Uterus (tissue), 4 donors: ENCODE results near the gene CTR9. TPM values are rescaled to one million over a fixed set of nuclear protein-coding genes. Genes with fewer than 3 reads are reported as not detected.

Source experiments
- DNase-seq, 2 donors: peaks; one replicate each; pipeline ENCODE4 v3.0.0-alpha.2; 2019 to 2020
- H3K27ac ChIP-seq, 2 donors: fragments of 200-600 bp; sonication (generic); 1 replicate in 1 of 2; 2 replicates in 1 of 2; pipeline ENCODE4 v1.5.1; 2016 to 2018
- H3K27me3 ChIP-seq, 2 donors: fragments of 200-600 bp; sonication (generic); one replicate each; pipeline ENCODE4 v1.5.1; 2018 to 2019; ENCODE audit warnings: control low read depth in 1 of 2
- H3K36me3 ChIP-seq, 2 donors: fragments of 200-600 bp; sonication (generic); one replicate each; pipeline ENCODE4 v1.5.1; 2019; ENCODE audit warnings: control low read depth in 1 of 2
- H3K4me1 ChIP-seq, 2 donors: fragments of 200-600 bp; sonication (generic); one replicate each; pipeline ENCODE4 v1.5.1; 2018 to 2019; ENCODE audit warnings: control low read depth in 1 of 2
- H3K4me3 ChIP-seq, 2 donors: fragments of 200-600 bp; sonication (generic); 1 replicate in 1 of 2; 2 replicates in 1 of 2; pipeline ENCODE4 v1.5.1; 2018 to 2019; ENCODE audit warnings: mild to moderate bottlenecking in 1 of 2
- H3K9me3 ChIP-seq, 2 donors: fragments of 200-600 bp; sonication (generic); one replicate each; pipeline ENCODE4 v1.5.1; 2019; ENCODE audit warnings: control low read depth in 1 of 2
- POLR2A ChIP-seq, 2 donors: fragments of 450-650 bp; IDR thresholded peaks; one replicate each; pipeline ENCODE4 v1.6.1; 2016; ENCODE audit warnings: antibody characterized with exemption in 2 of 2, mild to moderate bottlenecking in 1 of 2, moderate library complexity in 1 of 2
- intact Hi-C: fragments of 100-400 bp; cut with DNase I; formaldehyde crosslinking; loops from one replicate; pipeline ENCODE4 v1.15.1; 2023; ENCODE audit warnings: low total_unique reads
- total RNA-seq, 4 donors: library from RNA; depleted of rRNA in 3 of 4; stranded (reverse); fragments of >200 nt in 3 of 4; gene quantifications; one replicate each; pipeline versions ENCODE4 v1.1.0 to v1.2.4, GENCODE V29; 2014 to 2023
- TF ChIP-seq, protein P1 (sequence below), 4 experiments: fragments of 200-600 bp in 2 of 4; fragments of 450-650 bp in 2 of 4; sonication (generic) in 2 of 4; IDR thresholded peaks; one replicate each; pipeline ENCODE4 v1.5.1; 2016 to 2019; ENCODE audit warnings: antibody characterized with exemption in 4 of 4, mild to moderate bottlenecking in 2 of 4, moderate library complexity in 1 of 4
- donor health status: DM: yes; HTN: yes; CAD: no.

Gene CTR9
- total RNA-seq, 4 donors from 2014 or later: 22.0 to 48.6 (median 38.5) TPM

DNA sequence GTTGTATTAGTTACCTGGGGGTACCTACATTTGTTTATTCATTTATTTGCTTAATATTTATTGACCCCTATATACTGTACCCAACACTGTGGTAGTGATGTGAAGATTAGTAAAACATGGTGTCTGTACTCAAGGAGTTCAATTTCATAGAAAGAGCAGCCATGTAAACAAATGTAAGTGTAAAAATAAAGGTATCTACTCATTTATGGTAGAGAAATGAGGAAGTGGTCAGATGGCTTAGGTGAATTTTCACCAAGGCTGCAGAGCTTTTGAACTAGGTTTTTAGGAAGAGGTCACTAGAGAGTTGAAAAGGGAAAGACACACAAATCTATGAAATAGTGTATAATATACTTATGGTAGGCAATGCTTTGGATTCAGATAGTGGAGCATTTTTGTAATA, 11.1 kb downstream of the CTR9 start:
- no peaks in the 10 kb centered on the region for H3K27me3 ChIP-seq
- no peaks in the 10 kb centered on the region for H3K9me3 ChIP-seq
- TF ChIP-seq, protein P1, sequence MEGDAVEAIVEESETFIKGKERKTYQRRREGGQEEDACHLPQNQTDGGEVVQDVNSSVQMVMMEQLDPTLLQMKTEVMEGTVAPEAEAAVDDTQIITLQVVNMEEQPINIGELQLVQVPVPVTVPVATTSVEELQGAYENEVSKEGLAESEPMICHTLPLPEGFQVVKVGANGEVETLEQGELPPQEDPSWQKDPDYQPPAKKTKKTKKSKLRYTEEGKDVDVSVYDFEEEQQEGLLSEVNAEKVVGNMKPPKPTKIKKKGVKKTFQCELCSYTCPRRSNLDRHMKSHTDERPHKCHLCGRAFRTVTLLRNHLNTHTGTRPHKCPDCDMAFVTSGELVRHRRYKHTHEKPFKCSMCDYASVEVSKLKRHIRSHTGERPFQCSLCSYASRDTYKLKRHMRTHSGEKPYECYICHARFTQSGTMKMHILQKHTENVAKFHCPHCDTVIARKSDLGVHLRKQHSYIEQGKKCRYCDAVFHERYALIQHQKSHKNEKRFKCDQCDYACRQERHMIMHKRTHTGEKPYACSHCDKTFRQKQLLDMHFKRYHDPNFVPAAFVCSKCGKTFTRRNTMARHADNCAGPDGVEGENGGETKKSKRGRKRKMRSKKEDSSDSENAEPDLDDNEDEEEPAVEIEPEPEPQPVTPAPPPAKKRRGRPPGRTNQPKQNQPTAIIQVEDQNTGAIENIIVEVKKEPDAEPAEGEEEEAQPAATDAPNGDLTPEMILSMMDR (IDR thresholded peaks at IDR 0.05): no peak
- no peak for TF ChIP-seq POLR2A (IDR thresholded peaks at IDR 0.05)
- DNase-seq: no peak
- intact Hi-C loops: no loop called here
- H3K4me3 ChIP-seq: no peak overlapping the region
- no peaks in the 10 kb centered on the region for H3K4me1 ChIP-seq
- no peak overlapping the region for H3K27ac ChIP-seq
- H3K36me3 ChIP-seq: no peaks in the 10 kb centered on the region

DNA sequence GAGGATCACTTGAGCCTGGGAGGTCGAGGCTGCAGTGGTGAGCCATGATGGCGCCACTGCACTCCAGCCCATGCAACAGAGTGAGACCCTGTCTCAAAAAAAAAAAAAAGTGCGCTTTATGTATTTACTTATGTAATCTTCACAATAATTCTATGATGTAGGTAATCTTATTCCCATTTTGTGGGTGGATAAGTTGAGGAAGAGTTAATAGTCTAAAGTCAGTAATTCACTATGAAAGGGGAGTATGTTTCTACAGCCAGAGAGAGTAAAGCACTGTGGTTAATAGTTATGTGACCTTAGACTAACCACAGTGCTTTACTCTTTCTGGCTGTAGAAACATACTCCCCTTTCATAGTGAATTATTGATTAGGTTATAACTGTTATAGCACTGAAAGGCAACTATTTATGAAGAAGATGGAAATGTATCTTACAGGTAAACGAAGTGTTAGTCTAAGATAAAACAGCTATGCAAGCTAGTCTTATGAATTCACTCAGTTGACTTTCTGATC, 11.9 kb downstream of the CTR9 start:
- Histone ChIP-seq H3K9me3 (no peaks in the 10 kb centered on the region), H3K36me3 (no peaks in the 10 kb centered on the region), H3K27me3 (no peaks in the 10 kb centered on the region), H3K4me3 (no peak overlapping the region), H3K4me1 (no peaks in the 10 kb centered on the region), H3K27ac (no peak overlapping the region)
- DNase-seq: no peak
- intact Hi-C loops: no loop called here
- TF ChIP-seq, protein P1 (IDR thresholded peaks at IDR 0.05): no peak

DNA sequence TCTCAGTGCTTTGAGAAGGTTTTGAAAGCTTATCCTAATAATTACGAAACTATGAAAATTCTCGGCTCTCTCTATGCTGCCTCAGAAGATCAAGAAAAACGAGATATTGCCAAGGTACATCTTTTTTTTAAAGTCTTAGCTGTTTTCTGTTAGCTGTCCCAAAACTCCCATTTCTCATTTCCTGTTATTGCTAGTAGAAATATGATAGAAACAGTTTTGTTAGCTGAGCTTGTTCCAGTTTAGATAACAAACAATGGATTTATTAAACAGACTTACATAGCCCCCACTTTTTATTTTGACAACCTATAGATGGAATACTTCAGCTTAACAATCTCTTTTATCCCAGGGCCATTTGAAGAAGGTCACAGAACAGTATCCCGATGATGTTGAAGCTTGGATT, 12.7 kb downstream of the CTR9 start:
- TF ChIP-seq POLR2A (IDR thresholded peaks at IDR 0.05): no peak
- TF ChIP-seq, protein P1 (IDR thresholded peaks at IDR 0.05): no peak

DNA sequence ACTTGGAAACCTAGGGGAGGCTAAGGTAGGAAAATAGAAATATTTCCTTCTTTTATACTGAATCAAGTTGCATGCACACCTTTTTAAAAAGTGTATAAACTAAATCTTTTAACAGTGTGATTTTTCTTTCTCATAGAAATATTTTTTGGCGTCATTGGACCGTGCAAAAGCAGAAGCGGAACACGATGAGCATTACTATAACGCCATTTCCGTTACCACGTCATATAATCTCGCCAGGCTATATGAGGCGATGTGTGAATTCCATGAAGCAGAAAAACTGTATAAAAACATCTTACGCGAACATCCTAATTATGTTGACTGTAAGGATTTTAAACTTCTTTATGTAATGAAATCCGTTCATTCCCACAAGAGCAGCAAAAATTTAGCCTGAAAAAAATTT, 13.4 kb downstream of the CTR9 start:
- no peak overlapping the region for H3K27ac ChIP-seq
- no peaks in the 10 kb centered on the region for H3K27me3 ChIP-seq
- DNase-seq: no peak
- H3K9me3 ChIP-seq: no peaks in the 10 kb centered on the region
- no peak overlapping the region for H3K4me3 ChIP-seq
- no peaks in the 10 kb centered on the region for H3K4me1 ChIP-seq
- H3K36me3 ChIP-seq: no peaks in the 10 kb centered on the region
- TF ChIP-seq, protein P1 (IDR thresholded peaks at IDR 0.05): no peak
- no peak for TF ChIP-seq POLR2A (IDR thresholded peaks at IDR 0.05)
- intact Hi-C loops: no loop called here

More for the DNA sequence above, 12.7 kb downstream of the CTR9 start:
- no peak overlapping the region for H3K4me3 ChIP-seq
- H3K36me3 ChIP-seq: no peaks in the 10 kb centered on the region
- no peaks in the 10 kb centered on the region for H3K27me3 ChIP-seq
- intact Hi-C loops: no loop called here
- H3K4me1 ChIP-seq: no peaks in the 10 kb centered on the region
- no peaks in the 10 kb centered on the region for H3K9me3 ChIP-seq
- no peak for DNase-seq
- no peak overlapping the region for H3K27ac ChIP-seq

DNA sequence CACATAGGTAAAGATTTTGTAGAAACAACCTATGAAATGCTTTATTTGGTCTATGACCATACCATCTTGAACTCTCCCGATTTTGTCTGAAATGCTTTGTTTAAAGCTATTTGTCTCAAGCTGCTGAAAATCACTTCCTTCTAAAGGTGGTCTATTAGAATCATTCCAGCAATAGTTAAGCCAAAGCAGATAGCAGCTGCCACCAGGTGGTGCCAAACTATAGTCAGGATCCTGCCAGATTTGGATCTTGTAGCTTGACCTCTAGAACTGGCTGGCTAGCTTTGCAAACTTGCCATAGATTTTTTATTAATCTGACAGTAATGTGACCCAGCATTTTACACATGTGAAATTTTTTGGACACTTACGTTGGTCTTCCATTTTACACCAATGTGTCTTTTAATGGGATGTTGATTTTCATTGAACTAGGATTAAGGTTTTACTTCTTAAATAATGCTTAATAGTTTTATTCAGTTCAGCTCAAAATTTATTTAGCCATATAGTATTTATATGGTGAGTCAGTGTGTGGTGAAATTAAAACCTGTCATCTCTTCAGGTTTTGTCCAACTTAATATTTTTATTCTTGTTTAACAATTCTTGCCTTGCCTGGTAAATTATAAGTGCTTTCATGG, 19.7 kb downstream of the CTR9 start:
- Histone ChIP-seq H3K27ac (no peak overlapping the region), H3K36me3 (no peaks in the 10 kb centered on the region), H3K4me1 (no peaks in the 10 kb centered on the region), H3K9me3 (no peaks in the 10 kb centered on the region), H3K27me3 (no peaks in the 10 kb centered on the region), H3K4me3 (no peak overlapping the region)
- DNase-seq: peak; percentile 25 to 47
- TF ChIP-seq, protein P1 (IDR thresholded peaks at IDR 0.05): peak; percentile 43 to 57 (median 50)
- TF ChIP-seq POLR2A (IDR thresholded peaks at IDR 0.05): no peak
- intact Hi-C loops: no loop called here
